GM04503 (cell line): ENCODE measurements around the gene ITLN1.
"Not testable (repeated sequence)": the region's sequence is repeated elsewhere in the genome, so short reads cannot be mapped to it uniquely, and the experiment has no call there.

Experiments
- DNase-seq: peaks from one replicate; pipeline ENCODE4 v3.0.0-alpha.2; 2012; ENCODE audit warnings: low read depth

Gene ITLN1

DNA sequence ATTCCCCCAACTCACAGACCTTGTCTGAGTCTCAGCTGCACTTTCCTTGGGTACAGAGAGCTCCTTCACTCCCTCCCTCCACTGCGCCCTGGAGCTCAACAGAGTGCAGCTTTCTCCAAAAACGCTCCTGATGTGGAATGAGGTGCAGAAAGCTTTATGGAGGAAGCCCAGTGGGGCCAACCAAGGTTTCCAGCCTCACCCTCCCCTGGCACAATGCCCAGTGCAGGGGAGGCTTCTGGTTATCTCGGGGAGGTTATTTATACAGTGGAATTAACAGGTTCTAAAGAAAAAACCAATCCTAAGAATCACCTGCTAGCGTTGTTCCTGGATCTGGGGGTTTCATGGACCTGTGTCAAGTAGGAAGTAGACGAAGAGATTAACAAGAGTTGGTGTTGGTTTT lies at the start of gene ITLN1:
TSS of gene ITLN1 (minus strand) at position 139 of the 400 bp plus-strand sequence. CDS start 303 bp downstream, outside the sequence.
- no peak for DNase-seq

GRCh38 chr1:160933305-160933704 lies 48.3 kb upstream of the ITLN1 start:
- not testable (repeated sequence) for DNase-seq

DNA sequence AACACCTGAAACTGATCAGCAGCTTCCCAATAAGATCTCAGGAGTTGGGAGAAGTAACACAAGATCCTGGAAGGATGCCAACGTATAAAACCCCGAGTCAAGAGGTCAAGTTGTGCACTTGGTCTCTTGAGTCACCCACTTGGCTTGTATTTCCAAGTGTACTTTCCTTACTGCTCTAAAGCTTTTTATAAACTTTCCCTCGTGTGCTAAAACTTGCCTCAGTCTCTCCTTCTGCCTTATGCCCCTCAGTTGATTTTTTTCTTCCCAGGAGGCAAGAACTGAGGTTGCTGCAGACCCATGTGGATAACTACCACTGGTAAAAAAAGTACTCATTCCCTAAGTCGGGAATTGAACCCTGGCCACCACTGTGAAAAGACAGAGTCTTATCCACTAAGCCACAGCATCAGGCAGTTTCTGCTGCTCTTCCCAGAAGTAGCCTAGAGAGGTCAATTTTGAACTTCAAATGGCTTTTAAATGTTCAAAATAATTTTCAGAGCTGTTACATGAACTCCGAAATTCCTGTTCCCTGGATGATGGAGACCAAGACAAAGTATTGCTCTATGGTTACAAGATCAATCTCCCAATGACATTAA lies 40.8 kb upstream of the ITLN1 start:
- peak; percentile 3 for DNase-seq

DNA sequence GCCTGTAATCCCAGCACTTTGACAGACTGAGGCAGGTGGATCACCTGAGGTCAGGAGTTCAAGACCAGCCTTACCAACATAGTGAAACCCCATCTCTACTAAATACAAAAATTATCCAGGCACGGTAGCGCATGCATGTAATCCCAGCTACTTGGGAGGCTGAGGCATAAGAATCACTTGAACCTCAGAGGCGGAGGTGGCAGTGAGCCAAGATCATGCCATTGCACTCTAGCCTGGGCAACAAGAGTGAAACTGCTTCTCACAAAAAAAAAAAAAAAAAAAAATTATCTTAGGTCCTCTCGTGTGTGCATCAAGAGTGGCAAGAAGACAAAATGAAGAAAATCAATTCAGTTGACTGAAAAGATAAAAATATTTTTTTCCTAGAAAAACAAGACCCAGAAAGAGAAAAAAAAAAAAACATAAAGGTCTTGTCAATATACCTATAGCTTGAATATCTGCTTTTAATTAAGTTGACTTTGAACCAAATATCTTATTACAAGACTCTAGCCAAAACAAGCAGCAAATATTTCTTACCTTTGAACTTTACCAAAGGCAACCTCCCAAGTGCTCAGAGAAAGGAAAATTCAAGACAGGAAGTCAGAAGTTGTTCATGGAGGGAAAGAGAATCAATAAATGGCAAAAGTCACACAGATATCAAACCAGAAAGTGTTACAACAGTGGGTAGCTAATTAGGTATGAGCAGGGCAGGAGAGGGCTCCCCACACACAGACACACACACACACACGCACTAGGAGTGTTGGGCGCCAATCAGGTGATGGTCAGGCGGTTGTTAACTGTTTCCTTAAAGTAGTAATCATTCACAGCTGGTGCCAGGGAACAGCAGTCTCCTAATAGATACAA lies 40.0 kb upstream of the ITLN1 start:
- DNase-seq: no peak

GRCh38 chr1:160916666-160917065 lies 31.7 kb upstream of the ITLN1 start:
- no peak for DNase-seq

DNA sequence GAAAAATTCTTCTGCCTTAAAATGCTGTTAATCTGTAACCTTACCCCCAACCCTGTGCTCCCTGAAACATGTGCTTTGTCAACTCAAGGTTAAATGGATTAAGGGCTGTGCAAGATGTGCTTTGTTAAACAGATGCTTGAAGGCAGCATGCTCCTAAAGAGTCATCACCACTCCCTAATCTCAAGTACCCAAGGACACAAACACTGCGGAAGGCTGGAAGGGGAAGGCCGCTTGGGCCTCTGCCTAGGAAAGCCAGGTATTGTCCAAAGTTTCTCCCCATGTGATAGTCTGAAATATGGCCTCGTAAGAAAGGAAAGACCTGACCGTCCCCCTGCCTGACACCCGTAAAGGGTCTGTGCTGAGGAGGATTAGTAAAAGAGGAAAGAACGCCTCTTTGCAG lies 28.2 kb upstream of the ITLN1 start:
- DNase-seq: not testable (repeated sequence)

- DNase-seq: no peak
Measured at GRCh38 chr1:160911925-160912324, 26.9 kb upstream of the ITLN1 start.

GRCh38 chr1:160911441-160911840 lies 26.5 kb upstream of the ITLN1 start:
- no peak for DNase-seq

- no peak for DNase-seq
Measured at GRCh38 chr1:160910170-160910750, 25.3 kb upstream of the ITLN1 start.

GRCh38 chr1:160907976-160908375 lies 23.0 kb upstream of the ITLN1 start:
- DNase-seq: no peak

DNA sequence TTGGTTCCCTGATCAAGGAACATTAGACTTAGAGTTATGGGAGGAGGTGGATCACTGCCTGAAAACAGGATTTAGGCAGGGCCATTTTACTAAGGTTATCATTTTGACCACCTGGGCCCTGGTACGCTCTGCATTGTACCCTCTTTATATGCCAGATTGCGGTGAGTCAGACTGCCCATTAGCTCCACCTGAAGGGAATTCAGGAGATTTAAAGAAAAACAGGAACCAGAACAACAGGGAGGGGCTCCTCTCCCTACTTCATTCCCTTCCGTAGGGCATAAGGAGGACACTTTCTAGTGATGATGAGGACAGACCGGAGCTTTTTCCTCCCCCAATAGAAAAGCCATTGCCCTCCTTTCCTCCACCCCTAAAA lies 20.6 kb upstream of the ITLN1 start:
- no peak for DNase-seq

GRCh38 chr1:160904783-160905616 lies 20.0 kb upstream of the ITLN1 start:
- DNase-seq: no peak

DNA sequence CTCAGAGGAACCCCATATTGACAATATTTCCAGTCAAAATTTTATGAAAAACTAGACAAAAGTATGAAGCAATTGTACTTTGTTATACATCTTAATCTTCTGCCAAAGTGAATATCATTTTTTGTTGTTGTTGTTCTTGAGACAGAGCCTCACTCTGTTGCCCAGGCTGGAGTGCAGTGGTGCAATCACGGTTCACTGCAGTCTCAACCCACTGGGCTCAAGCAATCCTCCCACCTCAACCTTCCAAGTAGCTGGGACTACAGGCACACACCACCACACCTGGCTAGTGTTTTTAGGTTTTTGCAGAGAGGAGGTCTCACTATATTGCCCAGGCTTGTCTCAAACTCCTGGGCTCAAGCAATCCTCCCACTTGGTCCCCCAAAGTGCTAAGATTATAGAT lies 17.3 kb upstream of the ITLN1 start:
- not testable (repeated sequence) for DNase-seq

GRCh38 chr1:160901768-160902167 lies 16.8 kb upstream of the ITLN1 start:
- no peak for DNase-seq

DNA sequence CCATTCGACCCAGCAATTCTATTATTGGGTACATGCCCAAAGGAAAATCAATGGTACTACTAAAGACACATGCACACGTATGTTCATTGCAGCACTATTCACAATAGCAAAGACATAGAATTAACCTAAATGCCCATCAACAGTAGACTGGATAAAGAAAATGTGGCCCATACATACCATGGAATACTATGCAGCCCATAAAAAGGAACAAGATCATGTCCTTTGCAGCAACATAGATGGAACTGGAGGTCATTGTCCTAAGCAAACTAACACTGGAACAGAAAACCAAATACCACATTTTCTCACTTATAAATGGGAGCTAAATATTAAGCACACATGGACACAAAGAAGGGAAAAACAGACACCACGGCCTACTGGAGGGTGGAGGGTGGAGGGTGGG lies 15.7 kb upstream of the ITLN1 start:
- not testable (repeated sequence) for DNase-seq

DNA sequence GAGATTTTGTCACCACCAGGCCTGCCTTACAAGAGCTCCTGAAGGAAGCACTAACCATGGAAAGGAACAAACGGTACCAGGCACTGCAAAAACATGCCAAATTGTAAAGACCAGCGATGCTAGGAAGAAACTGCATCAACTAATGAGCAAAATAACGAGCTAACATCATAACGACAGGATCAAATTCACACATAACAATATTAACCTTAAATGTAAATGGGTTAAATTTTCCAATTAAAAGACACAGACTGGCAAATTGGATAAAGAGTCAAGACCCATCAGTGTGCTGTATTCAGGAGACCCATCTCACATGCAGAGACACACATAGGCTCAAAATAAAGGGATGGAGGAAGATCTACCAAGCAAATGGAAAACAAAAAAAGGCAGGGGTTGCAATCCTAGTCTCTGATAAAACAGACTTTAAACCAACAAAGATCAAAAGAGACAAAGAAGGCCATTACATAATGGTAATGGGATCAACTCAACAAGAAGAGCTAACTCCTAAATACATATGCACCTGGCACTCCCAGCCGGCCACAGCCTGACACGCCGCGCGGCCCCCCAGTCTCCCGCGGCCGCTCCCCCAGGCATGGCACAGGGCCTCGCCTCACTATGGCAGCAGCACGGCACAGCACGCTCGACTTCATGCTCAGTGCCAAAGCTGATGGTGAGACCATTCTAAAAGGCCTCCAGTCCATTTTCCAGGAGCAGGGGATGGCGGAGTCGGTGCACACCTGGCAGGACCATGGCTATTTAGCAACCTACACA lies 9.6 kb upstream of the ITLN1 start:
- not testable (repeated sequence) for DNase-seq

DNA sequence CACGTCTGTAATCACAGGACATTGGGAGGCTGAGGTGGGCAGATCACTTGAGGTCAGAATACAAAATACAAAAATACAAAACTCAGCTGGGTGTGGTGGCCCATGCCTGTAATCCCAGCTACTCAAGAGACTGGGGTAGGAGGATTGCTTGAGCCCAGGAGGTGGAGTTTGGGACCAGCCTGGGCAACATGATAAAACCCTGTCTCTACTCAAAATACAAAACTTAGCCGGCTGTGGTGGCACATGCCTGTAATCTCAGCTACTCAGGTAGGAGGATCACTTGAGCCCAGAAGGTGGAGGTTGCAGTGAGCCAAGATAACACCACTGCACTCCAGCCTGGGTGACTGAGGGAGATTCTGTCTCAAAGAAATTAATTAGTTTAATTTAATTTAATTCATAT lies 6.5 kb upstream of the ITLN1 start:
- no peak for DNase-seq

DNA sequence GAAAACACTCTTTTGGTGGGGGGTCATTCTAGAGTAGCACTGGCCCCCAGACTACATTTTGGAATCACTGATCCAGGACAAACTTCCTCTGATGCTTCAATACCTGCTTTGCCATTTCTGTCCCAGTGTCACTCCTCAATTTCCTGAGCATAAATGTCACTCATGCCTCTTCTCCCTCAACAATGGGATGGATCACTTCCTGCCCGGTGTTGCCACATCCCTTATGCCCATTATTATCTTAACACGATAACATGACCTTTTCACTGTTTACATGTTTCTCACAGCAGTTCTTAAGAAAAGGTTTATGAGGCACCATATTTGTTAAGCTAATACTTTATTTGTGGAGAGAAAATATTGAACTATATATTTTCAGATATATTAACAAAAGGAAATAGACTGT lies 3.9 kb upstream of the ITLN1 start:
- DNase-seq: no peak

- DNase-seq: no peak
Measured at GRCh38 chr1:160887071-160887470, 2.1 kb upstream of the ITLN1 start.

GRCh38 chr1:160884579-160884978 lies 401 bp downstream of the ITLN1 start:
- no peak for DNase-seq
